ENCODE results near the gene DAW1.
"Not testable (repeated sequence)": the region's sequence is repeated elsewhere in the genome, so short reads cannot be mapped to it uniquely, and the experiment has no call there.

Gene DAW1

GRCh38 chr2:227914362-227914761 is 42.9 kb downstream of the DAW1 start:
- no peak for DNase-seq (ENCODE audit: extremely low read depth, low read depth)
- TF ChIP-seq CTCF (IDR thresholded peaks at IDR 0.05; ENCODE audit: low read depth, low read length), result no peak

DNA sequence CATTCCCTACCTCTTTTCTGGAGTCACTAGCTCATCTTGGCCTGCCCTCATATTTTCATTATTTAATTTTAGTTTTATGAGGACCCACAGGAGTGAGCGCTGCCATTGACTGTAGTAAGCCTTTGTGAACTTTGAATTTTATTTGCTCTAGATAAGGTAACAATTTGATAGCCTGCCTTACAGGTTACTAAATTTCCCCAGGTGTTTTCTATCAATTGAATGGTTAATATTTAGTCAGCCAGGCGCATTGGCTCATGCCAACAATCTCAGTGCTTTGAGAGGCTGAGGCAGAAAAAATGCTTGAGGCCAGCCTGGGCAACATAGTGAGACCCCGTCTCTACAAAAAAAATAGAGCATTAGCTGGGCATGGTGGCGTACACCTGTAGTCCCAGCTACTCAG is 50.2 kb downstream of the DAW1 start:
- TF ChIP-seq CTCF (IDR thresholded peaks at IDR 0.05; ENCODE audit: low read depth, low read length), result no peak
- DNase-seq (ENCODE audit: extremely low read depth, low read depth), result no peak

DNA sequence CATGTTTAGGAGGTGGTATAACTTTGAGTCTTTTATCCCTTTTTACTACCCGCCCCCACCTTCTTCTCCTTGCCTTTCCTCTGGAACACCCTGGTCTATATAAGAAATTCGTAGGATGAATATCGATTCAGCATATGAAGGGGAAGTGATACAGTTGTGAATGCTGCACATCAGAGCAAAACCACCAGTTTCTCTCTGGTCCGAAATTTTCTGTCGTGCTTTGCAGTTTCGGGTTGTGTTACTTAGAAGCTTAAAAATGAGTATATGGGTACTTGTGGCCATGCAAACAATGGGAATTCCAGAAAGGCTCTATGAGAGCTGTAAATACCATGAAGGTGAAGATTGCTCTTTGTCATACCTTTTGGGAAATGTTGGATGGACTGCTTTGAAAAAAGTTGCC is 60.6 kb downstream of the DAW1 start:
- TF ChIP-seq CTCF (IDR thresholded peaks at IDR 0.05; ENCODE audit: low read depth, low read length), result no peak
- no peak for DNase-seq (ENCODE audit: extremely low read depth, low read depth)

GRCh38 chr2:227932403-227932802 is 61.0 kb downstream of the DAW1 start:
- TF ChIP-seq CTCF (IDR thresholded peaks at IDR 0.05; ENCODE audit: low read depth, low read length), result no peak
- DNase-seq (ENCODE audit: extremely low read depth, low read depth), result no peak

DNA sequence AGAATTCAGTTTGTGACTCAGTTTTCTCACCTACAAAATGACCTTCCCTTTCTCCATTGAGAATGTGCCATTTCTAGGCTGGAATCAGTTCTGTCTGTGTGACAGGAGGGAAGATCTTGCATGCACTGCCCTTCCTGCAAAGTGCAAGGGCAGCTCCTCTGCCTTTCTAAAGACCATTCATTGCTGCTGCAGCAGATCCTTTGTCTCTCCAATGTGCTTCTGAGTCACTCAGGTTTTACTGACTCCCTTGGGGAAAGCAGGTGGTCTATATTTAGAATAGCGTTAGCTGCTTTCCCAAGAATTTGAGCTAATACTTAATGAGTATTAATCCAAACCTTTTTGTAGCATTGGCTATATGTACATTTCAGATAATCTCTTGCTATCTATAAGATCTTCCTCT is 62.5 kb downstream of the DAW1 start:
- DNase-seq (ENCODE audit: extremely low read depth, low read depth), result no peak
- TF ChIP-seq CTCF (IDR thresholded peaks at IDR 0.05; ENCODE audit: low read depth, low read length), result no peak

GRCh38 chr2:227936249-227936648 is 64.8 kb downstream of the DAW1 start:
- not testable (repeated sequence) for DNase-seq (ENCODE audit: extremely low read depth, low read depth)

- peak; percentile 34 for TF ChIP-seq CTCF (IDR thresholded peaks at IDR 0.05; ENCODE audit: low read depth, low read length)
- DNase-seq (ENCODE audit: extremely low read depth, low read depth), result no peak
Observed at GRCh38 chr2:227939271-227940027, 68.0 kb downstream of the DAW1 start.

- no peak for DNase-seq (ENCODE audit: extremely low read depth, low read depth)
- no peak for TF ChIP-seq CTCF (IDR thresholded peaks at IDR 0.05; ENCODE audit: low read depth, low read length)
Observed at GRCh38 chr2:227942021-227942420, 70.6 kb downstream of the DAW1 start.

Data from AG09319 (cell line).